LHCN-M2 (cell line): ENCODE data around the gene PPP1CC. TPM values are rescaled to one million over a fixed set of nuclear protein-coding genes. Genes with fewer than 3 reads are reported as not detected.
"Not testable (repeated sequence)": the region's sequence is repeated elsewhere in the genome, so short reads cannot be mapped to it uniquely, and the experiment has no call there.

Experiments used
- DNase-seq: peaks from one replicate; pipeline ENCODE4 v3.0.0-alpha.2; 2012; ENCODE audit warnings: low read depth
- total RNA-seq: library from RNA; depleted of rRNA; stranded (reverse); fragments of >200 nt; gene quantifications from 2 replicates; pipeline ENCODE4 v1.2.3, GENCODE V29; 2014

Gene PPP1CC
- total RNA-seq, 1 experiment from 2014 or later, result 158 TPM

- no peak for DNase-seq
These were observed 16.7 kb downstream of the PPP1CC start for GRCh38 chr12:110726028-110726427.

GRCh38 chr12:110725267-110725666 is 17.4 kb downstream of the PPP1CC start:
- no peak for DNase-seq

GRCh38 chr12:110722892-110723291 is 19.8 kb downstream of the PPP1CC start:
- not testable (repeated sequence) for DNase-seq

- no peak for DNase-seq
These were observed 21.1 kb downstream of the PPP1CC start for GRCh38 chr12:110721570-110721969.

GRCh38 chr12:110720516-110720915 is 22.2 kb downstream of the PPP1CC start:
- no peak for DNase-seq

- DNase-seq, result no peak
These were observed 24.3 kb downstream of the PPP1CC start for GRCh38 chr12:110718222-110718908.

GRCh38 chr12:110717037-110717436 is 25.7 kb downstream of the PPP1CC start:
- no peak for DNase-seq

- DNase-seq, result no peak
These were observed 33.8 kb downstream of the PPP1CC start for GRCh38 chr12:110708917-110709316.

GRCh38 chr12:110705309-110705708 is 37.4 kb downstream of the PPP1CC start:
- no peak for DNase-seq

- no peak for DNase-seq
These were observed 37.9 kb downstream of the PPP1CC start for GRCh38 chr12:110704750-110705149.

- DNase-seq, result no peak
These were observed 38.5 kb downstream of the PPP1CC start for GRCh38 chr12:110704231-110704630.

GRCh38 chr12:110702081-110702480 is 40.6 kb downstream of the PPP1CC start:
- no peak for DNase-seq

- no peak for DNase-seq
These were observed 42.9 kb downstream of the PPP1CC start for GRCh38 chr12:110699591-110700445.

GRCh38 chr12:110698171-110698902 is 44.4 kb downstream of the PPP1CC start:
- DNase-seq, result peak; percentile 66

GRCh38 chr12:110697236-110697635 is 45.5 kb downstream of the PPP1CC start:
- DNase-seq, result no peak

- DNase-seq, result no peak
These were observed 46.4 kb downstream of the PPP1CC start for GRCh38 chr12:110696283-110696682.

- no peak for DNase-seq
These were observed 48.3 kb downstream of the PPP1CC start for GRCh38 chr12:110694330-110694901.

- DNase-seq, result no peak
These were observed 49.0 kb downstream of the PPP1CC start for GRCh38 chr12:110693731-110694130.

- no peak for DNase-seq
These were observed 52.6 kb downstream of the PPP1CC start for GRCh38 chr12:110690127-110690430.

- DNase-seq, result peak; percentile 10
These were observed 53.2 kb downstream of the PPP1CC start for GRCh38 chr12:110689281-110690126.
